GM20000 (cell line): Measurements from ENCODE around the gene RILPL1.
"Not testable (repeated sequence)": the region's sequence is repeated elsewhere in the genome, so short reads cannot be mapped to it uniquely, and the experiment has no call there.

Experiments
- DNase-seq: peaks from one replicate; pipeline ENCODE4 v3.0.0; 2012; ENCODE audit warnings: low spot score
- CTCF ChIP-seq: IDR thresholded peaks from 2 replicates; pipeline ENCODE4 v1.5.1; 2012; ENCODE audit warnings: mild to moderate bottlenecking, control low read depth; ENCODE audit errors: extremely low read depth, missing control alignments

The RILPL1 gene

GRCh38 chr12:123442774-123443173, 90.7 kb downstream of the RILPL1 start:
- no peak for DNase-seq

GRCh38 chr12:123441523-123442164, 91.9 kb downstream of the RILPL1 start:
- DNase-seq: peak; percentile 61
- TF ChIP-seq CTCF: no peak

More at GRCh38 chr12:123442774-123443173, 90.7 kb downstream of the RILPL1 start:
- TF ChIP-seq CTCF: no peak

- TF ChIP-seq CTCF: no peak
- peak; percentile 90 for DNase-seq
These were observed 97.2 kb downstream of the RILPL1 start, which contains the start of gene RILPL2 for GRCh38 chr12:123436017-123436964. Gene RILPL2 (minus strand): TSS chr12:123436684. CDS start chr12:123436420, 264 bp downstream.

- TF ChIP-seq CTCF: no peak
- DNase-seq: no peak
These were observed 97.9 kb downstream of the RILPL1 start for GRCh38 chr12:123435636-123436016.

GRCh38 chr12:123433615-123434014, 99.9 kb downstream of the RILPL1 start:
- no peak for TF ChIP-seq CTCF
- DNase-seq: no peak

GRCh38 chr12:123431951-123432817, 101.3 kb downstream of the RILPL1 start:
- DNase-seq: not testable (repeated sequence)

- DNase-seq: not testable (repeated sequence)
These were observed 104.4 kb downstream of the RILPL1 start for GRCh38 chr12:123429101-123429500.

- no peak for DNase-seq
- no peak for TF ChIP-seq CTCF
These were observed 104.9 kb downstream of the RILPL1 start for GRCh38 chr12:123428591-123428990.
